Measurements from ENCODE around the gene BFSP1. TPM values are rescaled to one million over a fixed set of nuclear protein-coding genes. Genes with fewer than 3 reads are reported as not detected.

Gene BFSP1
- total and polyA plus RNA-seq, 2 of the 8 experiments (the other 6 are each of a cell fraction or from before 2014, with no cell fraction given) = 1.5 to 2.5 TPM

DNA sequence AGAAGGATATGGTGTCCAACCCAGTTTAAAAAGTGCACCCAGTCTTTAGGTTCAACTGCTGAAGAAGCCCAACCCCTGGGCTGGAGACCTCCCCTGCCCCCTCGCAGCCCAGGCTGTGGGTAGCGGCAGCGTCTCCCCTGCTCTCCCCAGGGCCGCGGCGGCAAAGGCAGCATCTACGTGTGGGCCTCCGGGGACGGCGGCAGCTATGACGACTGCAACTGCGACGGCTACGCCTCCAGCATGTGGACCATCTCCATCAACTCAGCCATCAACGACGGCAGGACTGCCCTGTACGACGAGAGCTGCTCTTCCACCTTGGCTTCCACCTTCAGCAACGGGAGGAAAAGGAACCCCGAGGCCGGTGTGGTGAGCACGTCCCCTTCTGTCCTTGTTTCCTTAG is 77.6 kb downstream of the BFSP1 start (continued):
- TF ChIP-seq CBX8 (IDR thresholded peaks at IDR 0.05; ENCODE audit: borderline replicate concordance, low read depth, low read length) = no peak
